ENCODE measurements around the gene PTPRD.

Gene PTPRD

DNA sequence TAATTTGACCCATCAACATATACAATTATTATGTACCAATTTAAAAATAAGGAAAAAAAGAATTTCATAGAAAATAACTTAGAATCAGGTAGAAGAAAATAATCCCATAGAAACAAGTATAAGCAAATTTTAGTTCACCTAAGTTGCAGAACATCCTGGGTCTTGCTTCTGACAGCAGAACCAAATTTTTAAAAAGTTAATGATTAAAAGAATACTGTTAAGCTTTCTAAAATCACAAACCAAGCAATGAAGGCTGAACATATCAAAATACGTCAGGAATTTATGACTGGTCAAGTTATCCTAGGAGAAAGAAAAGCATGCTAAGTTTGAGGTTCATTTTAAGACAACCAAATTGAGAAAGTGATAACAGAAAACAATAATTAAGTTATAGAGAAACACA, 650.9 kb downstream of the PTPRD start:
- Histone ChIP-seq H3F3A (ENCODE audit: control insufficient read depth, insufficient read depth) (no peaks in the 10 kb centered on the region), H4K20me1 (ENCODE audit: control insufficient read depth, insufficient read depth, low read depth, low read length) (no peaks in the 10 kb centered on the region), H3K36me3 (ENCODE audit: control insufficient read depth, low read length) (no peaks in the 10 kb centered on the region), H3K27me3 (ENCODE audit: control insufficient read depth, low read length) (no peaks in the 10 kb centered on the region), H3K4me2 (ENCODE audit: low read length) (no peak overlapping the region), H3K4me1 (ENCODE audit: control insufficient read depth, low read length) (no peaks in the 10 kb centered on the region), H3K9me2 (replicated peaks; ENCODE audit: control insufficient read depth, low read length) (no peaks in the 10 kb centered on the region), H3K27ac (ENCODE audit: low read depth, low read length) (no peak overlapping the region), H3K4me3 (ENCODE audit: low read length) (no peak overlapping the region), H3K9me3 (ENCODE audit: control insufficient read depth, insufficient read depth, low read length) (no peaks in the 10 kb centered on the region), H3K79me2 (ENCODE audit: control insufficient read depth, low read length) (no peaks in the 10 kb centered on the region)
- no peak for TF ChIP-seq EZH2phosphoT487 (IDR thresholded peaks at IDR 0.05; ENCODE audit: borderline replicate concordance, low read length)
- TF ChIP-seq, protein P1, sequence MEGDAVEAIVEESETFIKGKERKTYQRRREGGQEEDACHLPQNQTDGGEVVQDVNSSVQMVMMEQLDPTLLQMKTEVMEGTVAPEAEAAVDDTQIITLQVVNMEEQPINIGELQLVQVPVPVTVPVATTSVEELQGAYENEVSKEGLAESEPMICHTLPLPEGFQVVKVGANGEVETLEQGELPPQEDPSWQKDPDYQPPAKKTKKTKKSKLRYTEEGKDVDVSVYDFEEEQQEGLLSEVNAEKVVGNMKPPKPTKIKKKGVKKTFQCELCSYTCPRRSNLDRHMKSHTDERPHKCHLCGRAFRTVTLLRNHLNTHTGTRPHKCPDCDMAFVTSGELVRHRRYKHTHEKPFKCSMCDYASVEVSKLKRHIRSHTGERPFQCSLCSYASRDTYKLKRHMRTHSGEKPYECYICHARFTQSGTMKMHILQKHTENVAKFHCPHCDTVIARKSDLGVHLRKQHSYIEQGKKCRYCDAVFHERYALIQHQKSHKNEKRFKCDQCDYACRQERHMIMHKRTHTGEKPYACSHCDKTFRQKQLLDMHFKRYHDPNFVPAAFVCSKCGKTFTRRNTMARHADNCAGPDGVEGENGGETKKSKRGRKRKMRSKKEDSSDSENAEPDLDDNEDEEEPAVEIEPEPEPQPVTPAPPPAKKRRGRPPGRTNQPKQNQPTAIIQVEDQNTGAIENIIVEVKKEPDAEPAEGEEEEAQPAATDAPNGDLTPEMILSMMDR (IDR thresholded peaks at IDR 0.05; ENCODE audit: low read depth, low read length, poor library complexity, severe bottlenecking): no peak

DNA sequence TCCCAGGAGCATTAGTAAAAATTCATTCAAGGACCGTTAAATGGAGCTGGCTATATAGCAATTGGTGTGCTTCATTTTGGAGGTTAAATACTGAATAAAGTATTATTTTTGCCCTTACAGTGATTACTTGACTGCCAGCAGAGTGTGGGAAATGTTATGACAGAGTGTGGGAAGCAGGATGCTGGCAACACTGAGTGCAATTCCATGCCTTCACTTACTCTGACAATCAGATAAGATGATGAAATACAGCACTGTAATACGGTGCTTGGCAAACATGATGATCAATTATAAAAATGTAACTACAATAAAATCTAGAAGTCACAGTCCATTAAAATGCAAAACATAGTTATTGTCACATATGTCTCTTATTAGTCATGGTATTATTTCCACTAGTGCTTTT, 651.3 kb downstream of the PTPRD start:
- Histone ChIP-seq H4K20me1 (ENCODE audit: control insufficient read depth, insufficient read depth, low read depth, low read length) (no peaks in the 10 kb centered on the region), H3K9me3 (ENCODE audit: control insufficient read depth, insufficient read depth, low read length) (no peaks in the 10 kb centered on the region), H3K79me2 (ENCODE audit: control insufficient read depth, low read length) (no peaks in the 10 kb centered on the region), H3F3A (ENCODE audit: control insufficient read depth, insufficient read depth) (no peaks in the 10 kb centered on the region), H3K4me2 (ENCODE audit: low read length) (no peak overlapping the region), H3K27me3 (ENCODE audit: control insufficient read depth, low read length) (no peaks in the 10 kb centered on the region), H3K27ac (ENCODE audit: low read depth, low read length) (no peak overlapping the region), H3K36me3 (ENCODE audit: control insufficient read depth, low read length) (no peaks in the 10 kb centered on the region), H3K9me2 (replicated peaks; ENCODE audit: control insufficient read depth, low read length) (no peaks in the 10 kb centered on the region), H3K4me3 (ENCODE audit: low read length) (no peak overlapping the region), H3K4me1 (ENCODE audit: control insufficient read depth, low read length) (no peaks in the 10 kb centered on the region)
- no peak for TF ChIP-seq EZH2phosphoT487 (IDR thresholded peaks at IDR 0.05; ENCODE audit: borderline replicate concordance, low read length)
- TF ChIP-seq, protein P1 (IDR thresholded peaks at IDR 0.05; ENCODE audit: low read depth, low read length, poor library complexity, severe bottlenecking): no peak

DNA sequence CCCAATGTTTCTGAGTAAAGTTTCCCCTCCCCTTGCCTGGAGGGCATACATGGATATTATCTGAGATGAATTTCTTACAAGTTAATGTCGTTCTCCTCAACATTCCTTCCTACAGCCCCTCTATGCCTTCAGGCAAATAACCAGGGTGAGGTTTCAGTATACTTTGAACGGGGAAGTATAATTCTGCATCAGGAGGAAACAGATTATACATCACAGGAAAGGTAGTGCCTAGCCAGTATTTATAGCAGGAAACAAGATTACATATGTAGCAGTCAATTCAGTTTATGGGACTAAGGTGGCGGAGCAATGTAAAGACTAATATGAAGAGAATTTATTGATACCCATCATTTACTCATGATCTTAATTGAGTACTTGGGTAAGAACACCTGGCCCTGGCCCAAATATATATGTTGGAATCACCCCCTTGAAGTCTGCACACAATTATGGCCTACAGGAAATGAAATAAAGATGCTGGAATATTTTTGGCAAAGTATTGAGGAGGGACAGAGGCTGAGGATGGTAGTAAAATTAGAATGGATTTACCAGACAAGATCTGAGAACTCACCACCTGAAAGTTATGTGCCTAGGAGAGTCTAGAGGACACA, 661.1 kb downstream of the PTPRD start:
- H3K9me3 ChIP-seq (ENCODE audit: control insufficient read depth, insufficient read depth, low read length): no peaks in the 10 kb centered on the region
- no peaks in the 10 kb centered on the region for H3F3A ChIP-seq (ENCODE audit: control insufficient read depth, insufficient read depth)
- no peaks in the 10 kb centered on the region for H4K20me1 ChIP-seq (ENCODE audit: control insufficient read depth, insufficient read depth, low read depth, low read length)
- no peaks in the 10 kb centered on the region for H3K36me3 ChIP-seq (ENCODE audit: control insufficient read depth, low read length)
- H3K27ac ChIP-seq (ENCODE audit: low read depth, low read length): no peak overlapping the region
- H3K4me1 ChIP-seq (ENCODE audit: control insufficient read depth, low read length): no peaks in the 10 kb centered on the region
- no peak overlapping the region for H3K4me3 ChIP-seq (ENCODE audit: low read length)
- H3K4me2 ChIP-seq (ENCODE audit: low read length): no peak overlapping the region
- no peak for TF ChIP-seq EZH2phosphoT487 (IDR thresholded peaks at IDR 0.05; ENCODE audit: borderline replicate concordance, low read length)
- TF ChIP-seq, protein P1 (IDR thresholded peaks at IDR 0.05; ENCODE audit: low read depth, low read length, poor library complexity, severe bottlenecking): no peak
- no peaks in the 10 kb centered on the region for H3K9me2 ChIP-seq (replicated peaks; ENCODE audit: control insufficient read depth, low read length)
- no peaks in the 10 kb centered on the region for H3K79me2 ChIP-seq (ENCODE audit: control insufficient read depth, low read length)
- no peaks in the 10 kb centered on the region for H3K27me3 ChIP-seq (ENCODE audit: control insufficient read depth, low read length)

Data from DOHH2 (cell line).